MM.1S (cell line): ENCODE measurements around the gene SLFN13.
"Not testable (repeated sequence)": the region's sequence is repeated elsewhere in the genome, so short reads cannot be mapped to it uniquely, and the experiment has no call there.

ENCODE experiments used
- CTCF ChIP-seq: fragments of 300-600 bp; sonication (generic); IDR thresholded peaks from 2 replicates; pipeline ENCODE4 v1.5.1; 2016; ENCODE audit warnings: antibody characterized with exemption, low read length, mixed read lengths
- EZH2 ChIP-seq: fragments of 300-600 bp; sonication (generic); optimal IDR thresholded peaks from 2 replicates; pipeline ENCODE3; 2017; ENCODE audit warnings: low read depth, mild to moderate bottlenecking, antibody characterized with exemption, low read length, mixed read lengths

GRCh38 chr17:35414707-35415106 lies 33.9 kb downstream of the SLFN13 start:
- not testable (repeated sequence) for TF ChIP-seq CTCF, EZH2
